ENCODE data around the gene MACROH2A2. TPM values are rescaled to one million over a fixed set of nuclear protein-coding genes. Genes with fewer than 3 reads are reported as not detected.
"Not testable (repeated sequence)": the region's sequence is repeated elsewhere in the genome, so short reads cannot be mapped to it uniquely, and the experiment has no call there.

Gene MACROH2A2
- total and polyA plus RNA-seq, 7 experiments from 2014 or later: 3.1 to 6.0 (median 4.2) TPM

DNA sequence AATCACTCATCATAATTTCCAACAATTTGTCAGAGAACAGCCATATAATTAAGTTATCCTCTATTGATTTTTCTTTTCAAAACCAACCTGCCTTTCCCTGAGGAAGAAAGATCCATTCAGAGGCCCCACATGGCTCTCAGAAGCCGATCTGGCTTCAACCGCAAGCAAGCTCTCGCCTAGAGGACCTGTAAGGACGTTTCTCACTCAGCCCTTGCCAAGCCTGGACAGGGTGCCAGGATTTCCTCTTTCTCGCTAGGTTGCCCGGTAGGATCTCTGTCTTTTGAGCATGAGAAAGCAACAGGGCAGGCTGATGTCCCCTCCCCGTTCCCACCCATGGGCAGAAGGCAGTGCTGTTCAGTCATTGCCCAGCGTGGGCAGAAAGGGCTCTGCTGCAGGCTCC, 67.0 kb downstream of the MACROH2A2 start:
- no peak overlapping the region for H3K27ac ChIP-seq (ENCODE audit: low read depth, low read length)
- ChIA-PET CTCF (interaction anchor here (0.8 to 5.7 kb wide), 2 partner anchors 27 to 36 kb away, joined by 3 to 49 read pairs; partner anchors contain the start of gene TYSND1), POLR2A (no interaction called here)
- Mint-ChIP-seq H3K4me1 (peaks cover 2 to 8% (median 5%) of the 10 kb centered on the region in 7 donors), H3K27ac (no peak overlapping the region), H3K36me3 (peaks cover 0 to 16% (median 0%) of the 10 kb centered on the region in 5 donors), H3K9me3 (no peaks in the 10 kb centered on the region), H3K27me3 (no peaks in the 10 kb centered on the region), H3K4me3 (no peak overlapping the region)
- no peaks in the 10 kb centered on the region for H3K9me3 ChIP-seq (ENCODE audit: control insufficient read depth in 2 of 3, low read length in 3 of 3)
- peaks cover 0 to 6% of the 10 kb centered on the region in 2 donors for H3K4me1 ChIP-seq (ENCODE audit: control insufficient read depth in 2 of 2, insufficient read depth in 2 of 2, low read length in 2 of 2)
- H3K27me3 ChIP-seq (ENCODE audit: control insufficient read depth in 2 of 2, insufficient read depth in 2 of 2, low read length in 2 of 2): no peaks in the 10 kb centered on the region
- no peak overlapping the region for H3K4me3 ChIP-seq (ENCODE audit: low read length)
- peaks cover 0 to 11% (median 0%) of the 10 kb centered on the region in 3 experiments for H3K36me3 ChIP-seq (ENCODE audit: control insufficient read depth in 2 of 3, insufficient read depth in 3 of 3, low read length in 3 of 3)
- intact Hi-C loops (cut with micrococcal nuclease): no loop called here
- no peak for DNase-seq
- ATAC-seq: no peak

DNA sequence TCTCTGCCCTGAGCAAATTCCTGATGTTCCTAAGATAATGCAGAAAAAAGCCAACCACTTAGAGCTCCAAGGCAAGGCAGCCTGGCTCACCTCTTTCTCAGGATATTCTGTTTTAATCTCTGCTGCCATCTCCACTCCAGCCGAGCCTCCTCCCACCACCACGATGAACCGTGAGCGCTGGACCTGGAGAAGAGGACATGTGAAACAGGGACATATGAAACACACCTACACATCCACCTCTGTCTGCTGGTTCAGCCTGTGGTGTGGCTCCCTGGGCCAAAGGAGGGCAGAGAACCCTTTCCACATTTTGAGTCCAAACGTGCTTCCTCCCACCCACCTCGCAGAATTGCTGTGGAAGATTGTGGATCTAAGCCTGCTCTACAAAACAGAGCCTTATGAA, 67.8 kb downstream of the MACROH2A2 start:
- DNase-seq (no peak), ATAC-seq (no peak)
- Mint-ChIP-seq H3K27me3 (no peaks in the 10 kb centered on the region), H3K27ac (no peak overlapping the region), H3K36me3 (peaks cover 0 to 13% (median 0%) of the 10 kb centered on the region in 5 donors), H3K4me3 (no peak overlapping the region), H3K9me3 (peaks cover 0 to 2% (median 0%) of the 10 kb centered on the region in 11 donors), H3K4me1 (peaks cover 4 to 8% (median 5%) of the 10 kb centered on the region in 7 donors)
- no peak overlapping the region for H3K4me3 ChIP-seq (ENCODE audit: low read length)
- no peak overlapping the region for H3K27ac ChIP-seq (ENCODE audit: low read depth, low read length)
- H3K36me3 ChIP-seq (ENCODE audit: control insufficient read depth in 2 of 3, insufficient read depth in 3 of 3, low read length in 3 of 3): peaks cover 0 to 11% (median 0%) of the 10 kb centered on the region in 3 experiments
- no peaks in the 10 kb centered on the region for H3K9me3 ChIP-seq (ENCODE audit: control insufficient read depth in 2 of 3, low read length in 3 of 3)
- intact Hi-C loops (cut with micrococcal nuclease): no loop called here
- POLR2A ChIA-PET: no interaction called here
- CTCF ChIA-PET: interaction anchor here (0.6 kb wide), 1 partner anchor 17 kb away, joined by 3 read pairs; no protein-coding TSS in a partner anchor
- no peaks in the 10 kb centered on the region for H3K27me3 ChIP-seq (ENCODE audit: control insufficient read depth in 2 of 2, insufficient read depth in 2 of 2, low read length in 2 of 2)
- H3K4me1 ChIP-seq (ENCODE audit: control insufficient read depth in 2 of 2, insufficient read depth in 2 of 2, low read length in 2 of 2): peaks cover 0 to 6% of the 10 kb centered on the region in 2 donors

DNA sequence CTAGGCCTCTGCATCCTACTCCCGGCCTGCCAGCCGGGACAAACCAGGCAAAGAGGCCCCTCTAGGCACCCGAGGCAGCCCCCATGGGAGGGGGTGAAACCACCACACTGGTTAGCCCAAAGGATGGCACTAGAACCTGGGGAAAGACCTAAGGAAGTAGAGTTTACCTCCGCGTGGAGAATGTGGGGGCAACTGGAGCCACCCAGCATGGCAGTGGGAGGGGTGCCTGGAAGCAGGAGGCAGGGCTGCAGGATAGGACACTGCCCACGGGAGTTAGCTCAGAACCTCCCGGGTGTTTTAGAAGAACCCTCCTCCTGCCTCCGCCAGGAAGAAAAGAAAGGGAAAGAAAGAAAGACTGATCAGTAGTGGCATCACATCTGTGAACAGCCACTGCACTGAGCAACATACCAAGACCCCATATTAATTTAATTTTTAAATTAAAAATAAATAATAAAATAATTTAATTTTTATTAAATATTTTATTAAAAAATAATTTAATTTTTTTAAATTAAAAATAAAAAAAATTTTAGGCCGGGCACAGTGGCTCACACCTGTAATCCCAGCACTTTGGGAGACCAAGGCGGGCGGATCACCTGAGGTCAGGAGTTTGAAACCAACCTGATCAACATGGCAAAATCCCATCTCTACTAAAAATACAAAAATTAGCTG, 68.8 kb downstream of the MACROH2A2 start:
- ChIA-PET CTCF (no interaction called here), POLR2A (no interaction called here)
- H3K27ac ChIP-seq (ENCODE audit: low read depth, low read length): no peak overlapping the region
- peaks cover 0 to 11% (median 0%) of the 10 kb centered on the region in 3 experiments for H3K36me3 ChIP-seq (ENCODE audit: control insufficient read depth in 2 of 3, insufficient read depth in 3 of 3, low read length in 3 of 3)
- DNase-seq: no peak
- H3K9me3 ChIP-seq (ENCODE audit: control insufficient read depth in 2 of 3, low read length in 3 of 3): no peaks in the 10 kb centered on the region
- Mint-ChIP-seq H3K27me3 (no peaks in the 10 kb centered on the region), H3K4me1 (peaks cover 0 to 3% (median under 1%) of the 10 kb centered on the region in 7 donors), H3K36me3 (peaks cover 0 to 13% (median 0%) of the 10 kb centered on the region in 5 donors), H3K9me3 (peaks cover 0 to 2% (median 0%) of the 10 kb centered on the region in 11 donors), H3K27ac (no peak overlapping the region), H3K4me3 (no peak overlapping the region)
- intact Hi-C loops (cut with micrococcal nuclease): no loop called here
- H3K4me1 ChIP-seq (ENCODE audit: control insufficient read depth in 2 of 2, insufficient read depth in 2 of 2, low read length in 2 of 2): no peaks in the 10 kb centered on the region
- no peaks in the 10 kb centered on the region for H3K27me3 ChIP-seq (ENCODE audit: control insufficient read depth in 2 of 2, insufficient read depth in 2 of 2, low read length in 2 of 2)
- ATAC-seq: no peak
- no peak overlapping the region for H3K4me3 ChIP-seq (ENCODE audit: low read length)

DNA sequence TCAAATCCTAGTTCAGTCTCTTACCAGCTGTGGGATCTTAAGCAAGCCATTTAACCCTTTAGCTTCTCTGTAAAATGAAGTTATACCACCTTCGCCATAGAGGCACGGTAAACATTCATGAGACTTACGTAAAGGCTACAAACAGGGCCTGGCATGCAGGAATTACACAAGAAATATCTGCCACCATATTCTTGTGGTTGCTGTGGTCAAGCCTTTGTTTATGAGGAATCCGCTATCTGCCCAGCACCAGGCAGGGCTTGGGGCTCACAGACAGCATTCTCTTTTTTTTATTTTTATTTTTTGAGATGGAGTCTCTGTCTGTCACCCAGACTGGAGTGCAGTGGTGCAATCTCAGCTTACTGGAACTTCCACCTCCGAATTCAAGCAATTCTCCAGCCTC, 70.1 kb downstream of the MACROH2A2 start:
- Histone ChIP-seq H3K4me3 (ENCODE audit: low read length) (no peak overlapping the region), H3K36me3 (ENCODE audit: control insufficient read depth in 2 of 3, insufficient read depth in 3 of 3, low read length in 3 of 3) (peaks cover 0 to 11% (median 0%) of the 10 kb centered on the region in 3 experiments), H3K9me3 (ENCODE audit: control insufficient read depth in 2 of 3, low read length in 3 of 3) (no peaks in the 10 kb centered on the region), H3K27me3 (ENCODE audit: control insufficient read depth in 2 of 2, insufficient read depth in 2 of 2, low read length in 2 of 2) (no peaks in the 10 kb centered on the region), H3K27ac (ENCODE audit: low read depth, low read length) (no peak overlapping the region), H3K4me1 (ENCODE audit: control insufficient read depth in 2 of 2, insufficient read depth in 2 of 2, low read length in 2 of 2) (no peaks in the 10 kb centered on the region)
- Mint-ChIP-seq H3K27me3 (no peaks in the 10 kb centered on the region), H3K36me3 (peaks cover 0 to 8% (median 0%) of the 10 kb centered on the region in 5 donors), H3K4me1 (peaks cover 0 to 2% (median 0%) of the 10 kb centered on the region in 7 donors), H3K9me3 (peaks cover 0 to 2% (median 0%) of the 10 kb centered on the region in 11 donors), H3K4me3 (no peak overlapping the region), H3K27ac (no peak overlapping the region)
- intact Hi-C loops (cut with micrococcal nuclease): no loop called here
- ChIA-PET CTCF (interaction anchor here (0.6 kb wide), 1 partner anchor 24 kb away, joined by 4 read pairs; the partner anchor contains the start of gene TYSND1), POLR2A (no interaction called here)
- DNase-seq (no peak), ATAC-seq (no peak)

DNA sequence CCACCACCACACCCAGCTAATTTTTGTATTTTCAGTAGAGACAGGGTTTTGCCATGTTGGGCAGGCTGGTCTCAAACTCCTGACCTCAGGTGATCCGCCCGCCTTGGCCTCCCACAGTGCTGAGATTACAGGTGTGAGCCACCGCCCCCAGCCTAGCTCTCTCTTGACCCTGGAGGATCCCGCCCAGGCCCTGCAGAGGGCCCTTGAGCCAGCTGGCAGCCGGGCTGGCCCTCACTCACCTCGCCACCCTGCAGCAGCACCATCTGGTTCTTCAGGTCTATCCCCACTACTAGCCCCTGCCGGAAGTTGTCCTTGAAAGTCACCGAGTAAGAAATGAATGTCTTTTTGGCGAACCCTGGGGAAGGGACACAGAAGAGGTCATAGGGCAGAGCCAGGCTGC, 70.5 kb downstream of the MACROH2A2 start:
- H3K27me3 ChIP-seq (ENCODE audit: control insufficient read depth in 2 of 2, insufficient read depth in 2 of 2, low read length in 2 of 2); H3K9me3 Mint-ChIP-seq; H3K27ac ChIP-seq (ENCODE audit: low read depth, low read length); H3K36me3 Mint-ChIP-seq; intact Hi-C loops (cut with micrococcal nuclease); H3K4me1 Mint-ChIP-seq; ATAC-seq; H3K4me1 ChIP-seq (ENCODE audit: control insufficient read depth in 2 of 2, insufficient read depth in 2 of 2, low read length in 2 of 2); H3K4me3 Mint-ChIP-seq; H3K4me3 ChIP-seq (ENCODE audit: low read length); POLR2A ChIA-PET; H3K27me3 Mint-ChIP-seq; DNase-seq; H3K9me3 ChIP-seq (ENCODE audit: control insufficient read depth in 2 of 3, low read length in 3 of 3); H3K27ac Mint-ChIP-seq: not testable (repeated sequence)
- H3K36me3 ChIP-seq (ENCODE audit: control insufficient read depth in 2 of 3, insufficient read depth in 3 of 3, low read length in 3 of 3): peaks cover 0 to 11% (median 0%) of the 10 kb centered on the region in 3 experiments
- CTCF ChIA-PET: interaction anchor here (0.6 kb wide), 1 partner anchor 23 kb away, joined by 4 read pairs; the partner anchor contains the start of gene TYSND1

- intact Hi-C loops (cut with micrococcal nuclease): no loop called here
- DNase-seq (no peak), ATAC-seq (no peak)
- Mint-ChIP-seq H3K36me3 (peaks cover 0 to 8% (median 0%) of the 10 kb centered on the region in 5 donors), H3K4me3 (no peak overlapping the region), H3K27me3 (no peaks in the 10 kb centered on the region), H3K9me3 (peaks cover 0 to 2% (median 0%) of the 10 kb centered on the region in 11 donors), H3K27ac (no peak overlapping the region), H3K4me1 (peaks cover 0 to 2% (median 0%) of the 10 kb centered on the region in 7 donors)
- ChIA-PET POLR2A (no interaction called here), CTCF (no interaction called here)
- no peaks in the 10 kb centered on the region for H3K27me3 ChIP-seq (ENCODE audit: control insufficient read depth in 2 of 2, insufficient read depth in 2 of 2, low read length in 2 of 2)
- H3K4me3 ChIP-seq (ENCODE audit: low read length): no peak overlapping the region
- H3K4me1 ChIP-seq (ENCODE audit: control insufficient read depth in 2 of 2, insufficient read depth in 2 of 2, low read length in 2 of 2): no peaks in the 10 kb centered on the region
- no peaks in the 10 kb centered on the region for H3K9me3 ChIP-seq (ENCODE audit: control insufficient read depth in 2 of 3, low read length in 3 of 3)
- H3K27ac ChIP-seq (ENCODE audit: low read depth, low read length): no peak overlapping the region
- H3K36me3 ChIP-seq (ENCODE audit: control insufficient read depth in 2 of 3, insufficient read depth in 3 of 3, low read length in 3 of 3): peaks cover 0 to 11% (median 0%) of the 10 kb centered on the region in 3 experiments
Measured at GRCh38 chr10:70123817-70124216, 71.2 kb downstream of the MACROH2A2 start.

DNA sequence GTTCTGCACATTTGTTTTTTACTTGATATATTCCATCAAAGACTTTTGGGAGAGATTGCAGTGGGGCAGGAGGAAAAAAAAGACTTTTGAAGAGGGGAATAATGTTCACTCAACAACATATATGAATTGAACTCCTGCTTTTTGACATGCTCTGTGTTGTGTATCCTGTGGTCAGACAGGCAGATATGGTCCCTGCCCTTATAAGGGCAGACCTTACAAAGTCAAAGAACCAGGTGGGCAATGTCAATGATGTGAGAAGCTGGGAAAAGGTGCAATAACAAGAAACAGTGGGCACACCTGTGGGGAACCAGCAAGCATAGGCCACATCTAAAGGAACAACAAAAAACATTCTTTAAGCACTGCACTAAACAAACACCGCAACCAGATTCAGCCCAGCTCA, 71.8 kb downstream of the MACROH2A2 start:
- ChIA-PET CTCF (no interaction called here), POLR2A (no interaction called here)
- intact Hi-C loops (cut with micrococcal nuclease): no loop called here
- DNase-seq: no peak
- Histone ChIP-seq H3K27ac (ENCODE audit: low read depth, low read length) (no peak overlapping the region), H3K9me3 (ENCODE audit: control insufficient read depth in 2 of 3, low read length in 3 of 3) (no peaks in the 10 kb centered on the region), H3K27me3 (ENCODE audit: control insufficient read depth in 2 of 2, insufficient read depth in 2 of 2, low read length in 2 of 2) (no peaks in the 10 kb centered on the region), H3K36me3 (ENCODE audit: control insufficient read depth in 2 of 3, insufficient read depth in 3 of 3, low read length in 3 of 3) (peaks cover 0 to 11% (median 0%) of the 10 kb centered on the region in 3 experiments), H3K4me1 (ENCODE audit: control insufficient read depth in 2 of 2, insufficient read depth in 2 of 2, low read length in 2 of 2) (no peaks in the 10 kb centered on the region), H3K4me3 (ENCODE audit: low read length) (no peak overlapping the region)
- H3K4me3 Mint-ChIP-seq: no peak overlapping the region
- peaks cover 0 to 4% (median 0%) of the 10 kb centered on the region in 5 donors for H3K36me3 Mint-ChIP-seq
- peaks cover 0 to 2% (median 0%) of the 10 kb centered on the region in 7 donors for H3K4me1 Mint-ChIP-seq
- ATAC-seq: no peak
- no peak overlapping the region for H3K27ac Mint-ChIP-seq
- H3K27me3 Mint-ChIP-seq: no peaks in the 10 kb centered on the region
- H3K9me3 Mint-ChIP-seq: peaks cover 0 to 2% (median 0%) of the 10 kb centered on the region in 11 donors
